ENCODE data around the gene ZNF134. TPM values are rescaled to one million over a fixed set of nuclear protein-coding genes. Genes with fewer than 3 reads are reported as not detected.

ZNF134 gene
- total RNA-seq, 1 donor from 2014 or later: 16.5 TPM

Other genes starting within 250 kb of the ZNF134 start
- gene ZNF548, start 224.4 kb upstream of the ZNF134 start, total RNA-seq: 29.3 TPM
- 20.1 TPM for gene ZNF17, start 203.1 kb upstream of the ZNF134 start, total RNA-seq
- 9.7 TPM for gene ZNF749, start 178.9 kb upstream of the ZNF134 start, total RNA-seq
- 1.6 TPM for gene VN1R1, start 157.1 kb upstream of the ZNF134 start, total RNA-seq
- 12.5 TPM for gene ZNF772, start 136.7 kb upstream of the ZNF134 start, total RNA-seq
- 10.6 TPM for gene ZNF419, start 126.5 kb upstream of the ZNF134 start, total RNA-seq
- 10.7 TPM for gene ZNF773, start 114.3 kb upstream of the ZNF134 start, total RNA-seq
- gene ZNF549, start 86.9 kb upstream of the ZNF134 start, total RNA-seq: 9.5 TPM
- 11.3 TPM for gene ZNF550, start 54.4 kb upstream of the ZNF134 start, total RNA-seq
- 6.4 TPM for gene ZNF416, start 35.3 kb upstream of the ZNF134 start, total RNA-seq
- gene ZIK1, start 30.1 kb upstream of the ZNF134 start, total RNA-seq: 4.9 TPM
- gene ZNF530, start 14.4 kb upstream of the ZNF134 start, total RNA-seq: 3.2 TPM
- gene ZNF211, start 18.9 kb downstream of the ZNF134 start, total RNA-seq: 17.7 TPM
- not detected for gene ZSCAN4, start 54.7 kb downstream of the ZNF134 start, total RNA-seq
- 8.0 TPM for gene ZNF551, start 67.7 kb downstream of the ZNF134 start, total RNA-seq
- 1.8 TPM for gene ZNF154, start 95.0 kb downstream of the ZNF134 start, total RNA-seq
- 3.9 TPM for gene ZNF671, start 113.4 kb downstream of the ZNF134 start, total RNA-seq
- 18.1 TPM for gene ZNF776, start 132.6 kb downstream of the ZNF134 start, total RNA-seq
- 20.0 TPM for gene ZNF586, start 155.4 kb downstream of the ZNF134 start, total RNA-seq
- gene ZNF552, start 200.7 kb downstream of the ZNF134 start, total RNA-seq: 6.6 TPM
- 13.2 TPM for gene ZNF587B, start 216.1 kb downstream of the ZNF134 start, total RNA-seq
- 40.1 TPM for gene ZNF587, start 235.6 kb downstream of the ZNF134 start, total RNA-seq

All from sciatic nerve (tissue), 1 donor.